Fibroblast of villous mesenchyme (primary cell): ENCODE measurements around the gene MCTP1. TPM values are rescaled to one million over a fixed set of nuclear protein-coding genes. Genes with fewer than 3 reads are reported as not detected.
A peak's percentile ranks its signal among the peaks of the same experiment; 100 is the strongest.

Experiments used
- DNase-seq: peaks from one replicate; pipeline ENCODE4 v3.0.0-alpha.2; 2010; ENCODE audit warnings: low read depth
- H3K4me3 ChIP-seq: 2 replicates; pipeline ENCODE4 v1.5.1; 2011; ENCODE audit warnings: low read depth, mild to moderate bottlenecking, low read length
- CTCF ChIP-seq: IDR thresholded peaks from 2 replicates; pipeline ENCODE4 v1.5.1; 2012; ENCODE audit warnings: low read depth, mild to moderate bottlenecking, low read length; ENCODE audit not compliant: insufficient read depth
- total RNA-seq: library from RNA; depleted of rRNA; stranded (reverse); fragments of >200 nt; gene quantifications from 2 replicates; pipeline ENCODE4 v1.2.3, GENCODE V29; 2012

Gene MCTP1
- total RNA-seq, 1 donor, result 14.7 TPM

- H3K4me3 ChIP-seq, result no peak overlapping the region
- TF ChIP-seq CTCF, result no peak
- DNase-seq, result no peak
Measured at GRCh38 chr5:94857111-94857510, 427.8 kb downstream of the MCTP1 start.

GRCh38 chr5:94856257-94856800 lies 428.6 kb downstream of the MCTP1 start:
- no peak overlapping the region for H3K4me3 ChIP-seq
- no peak for DNase-seq
- TF ChIP-seq CTCF, result no peak

- no peak for TF ChIP-seq CTCF
- no peak for DNase-seq
- H3K4me3 ChIP-seq, result no peak overlapping the region
Measured at GRCh38 chr5:94855543-94855942, 429.4 kb downstream of the MCTP1 start.

GRCh38 chr5:94853120-94853519 lies 431.8 kb downstream of the MCTP1 start:
- no peak for DNase-seq
- H3K4me3 ChIP-seq, result no peak overlapping the region
- no peak for TF ChIP-seq CTCF

GRCh38 chr5:94850960-94851359 lies 433.9 kb downstream of the MCTP1 start:
- H3K4me3 ChIP-seq, result no peak overlapping the region
- no peak for TF ChIP-seq CTCF
- DNase-seq, result no peak

GRCh38 chr5:94849821-94850736 lies 434.8 kb downstream of the MCTP1 start:
- H3K4me3 ChIP-seq, result no peak overlapping the region
- peak; percentile 71 for DNase-seq
- TF ChIP-seq CTCF, result peak; percentile 72

GRCh38 chr5:94849324-94849723 lies 435.6 kb downstream of the MCTP1 start:
- no peak overlapping the region for H3K4me3 ChIP-seq
- DNase-seq, result no peak
- no peak for TF ChIP-seq CTCF
